ENCODE results near the gene ANKFY1.

GRCh38 chr17:4247361-4247970 lies 16.3 kb downstream of the ANKFY1 start:
- TF ChIP-seq, protein P1, sequence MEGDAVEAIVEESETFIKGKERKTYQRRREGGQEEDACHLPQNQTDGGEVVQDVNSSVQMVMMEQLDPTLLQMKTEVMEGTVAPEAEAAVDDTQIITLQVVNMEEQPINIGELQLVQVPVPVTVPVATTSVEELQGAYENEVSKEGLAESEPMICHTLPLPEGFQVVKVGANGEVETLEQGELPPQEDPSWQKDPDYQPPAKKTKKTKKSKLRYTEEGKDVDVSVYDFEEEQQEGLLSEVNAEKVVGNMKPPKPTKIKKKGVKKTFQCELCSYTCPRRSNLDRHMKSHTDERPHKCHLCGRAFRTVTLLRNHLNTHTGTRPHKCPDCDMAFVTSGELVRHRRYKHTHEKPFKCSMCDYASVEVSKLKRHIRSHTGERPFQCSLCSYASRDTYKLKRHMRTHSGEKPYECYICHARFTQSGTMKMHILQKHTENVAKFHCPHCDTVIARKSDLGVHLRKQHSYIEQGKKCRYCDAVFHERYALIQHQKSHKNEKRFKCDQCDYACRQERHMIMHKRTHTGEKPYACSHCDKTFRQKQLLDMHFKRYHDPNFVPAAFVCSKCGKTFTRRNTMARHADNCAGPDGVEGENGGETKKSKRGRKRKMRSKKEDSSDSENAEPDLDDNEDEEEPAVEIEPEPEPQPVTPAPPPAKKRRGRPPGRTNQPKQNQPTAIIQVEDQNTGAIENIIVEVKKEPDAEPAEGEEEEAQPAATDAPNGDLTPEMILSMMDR (tag by site-specific recombination; IDR thresholded peaks at IDR 0.05): no peak
- TF ChIP-seq, protein P2, sequence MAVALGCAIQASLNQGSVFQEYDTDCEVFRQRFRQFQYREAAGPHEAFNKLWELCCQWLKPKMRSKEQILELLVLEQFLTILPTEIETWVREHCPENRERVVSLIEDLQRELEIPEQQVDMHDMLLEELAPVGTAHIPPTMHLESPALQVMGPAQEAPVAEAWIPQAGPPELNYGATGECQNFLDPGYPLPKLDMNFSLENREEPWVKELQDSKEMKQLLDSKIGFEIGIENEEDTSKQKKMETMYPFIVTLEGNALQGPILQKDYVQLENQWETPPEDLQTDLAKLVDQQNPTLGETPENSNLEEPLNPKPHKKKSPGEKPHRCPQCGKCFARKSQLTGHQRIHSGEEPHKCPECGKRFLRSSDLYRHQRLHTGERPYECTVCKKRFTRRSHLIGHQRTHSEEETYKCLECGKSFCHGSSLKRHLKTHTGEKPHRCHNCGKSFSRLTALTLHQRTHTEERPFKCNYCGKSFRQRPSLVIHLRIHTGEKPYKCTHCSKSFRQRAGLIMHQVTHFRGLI (tag by site-specific recombination; IDR thresholded peaks at IDR 0.05): no peak
- no peak for TF ChIP-seq TCF7L2 (IDR thresholded peaks at IDR 0.05; ENCODE audit: borderline replicate concordance, low read depth, low read length)
- TF ChIP-seq ZBTB11 (tag by site-specific recombination; conservative IDR thresholded peaks at IDR 0.05; ENCODE audit: low read depth): no peak

Data from HEK293 (cell line).